ENCODE data around the gene TMEM272.

Gene TMEM272

DNA sequence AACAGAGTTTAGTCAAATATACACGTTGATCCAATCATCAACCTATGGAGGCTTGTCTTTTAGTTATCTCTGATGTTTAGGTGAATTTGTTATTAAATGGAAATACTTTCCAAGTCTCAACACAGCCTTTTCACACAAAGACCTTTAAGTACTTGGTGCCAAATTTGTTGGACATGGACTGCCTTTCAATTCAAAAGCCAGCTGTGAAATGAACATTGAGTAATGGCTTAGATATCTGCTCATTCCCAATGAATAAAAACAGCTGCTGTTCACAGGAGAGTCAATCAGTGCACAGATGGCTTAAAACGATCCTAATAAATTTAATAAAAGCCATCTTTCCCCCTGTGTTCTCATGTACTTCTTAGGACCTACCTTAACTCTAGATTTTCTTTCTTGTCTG, 21.1 kb downstream of the TMEM272 start:
- TF ChIP-seq, protein P1, sequence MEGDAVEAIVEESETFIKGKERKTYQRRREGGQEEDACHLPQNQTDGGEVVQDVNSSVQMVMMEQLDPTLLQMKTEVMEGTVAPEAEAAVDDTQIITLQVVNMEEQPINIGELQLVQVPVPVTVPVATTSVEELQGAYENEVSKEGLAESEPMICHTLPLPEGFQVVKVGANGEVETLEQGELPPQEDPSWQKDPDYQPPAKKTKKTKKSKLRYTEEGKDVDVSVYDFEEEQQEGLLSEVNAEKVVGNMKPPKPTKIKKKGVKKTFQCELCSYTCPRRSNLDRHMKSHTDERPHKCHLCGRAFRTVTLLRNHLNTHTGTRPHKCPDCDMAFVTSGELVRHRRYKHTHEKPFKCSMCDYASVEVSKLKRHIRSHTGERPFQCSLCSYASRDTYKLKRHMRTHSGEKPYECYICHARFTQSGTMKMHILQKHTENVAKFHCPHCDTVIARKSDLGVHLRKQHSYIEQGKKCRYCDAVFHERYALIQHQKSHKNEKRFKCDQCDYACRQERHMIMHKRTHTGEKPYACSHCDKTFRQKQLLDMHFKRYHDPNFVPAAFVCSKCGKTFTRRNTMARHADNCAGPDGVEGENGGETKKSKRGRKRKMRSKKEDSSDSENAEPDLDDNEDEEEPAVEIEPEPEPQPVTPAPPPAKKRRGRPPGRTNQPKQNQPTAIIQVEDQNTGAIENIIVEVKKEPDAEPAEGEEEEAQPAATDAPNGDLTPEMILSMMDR (IDR thresholded peaks at IDR 0.05; ENCODE audit: extremely low read depth, missing control alignments): no peak
- DNase-seq (ENCODE audit: low spot score): no peak

DNA sequence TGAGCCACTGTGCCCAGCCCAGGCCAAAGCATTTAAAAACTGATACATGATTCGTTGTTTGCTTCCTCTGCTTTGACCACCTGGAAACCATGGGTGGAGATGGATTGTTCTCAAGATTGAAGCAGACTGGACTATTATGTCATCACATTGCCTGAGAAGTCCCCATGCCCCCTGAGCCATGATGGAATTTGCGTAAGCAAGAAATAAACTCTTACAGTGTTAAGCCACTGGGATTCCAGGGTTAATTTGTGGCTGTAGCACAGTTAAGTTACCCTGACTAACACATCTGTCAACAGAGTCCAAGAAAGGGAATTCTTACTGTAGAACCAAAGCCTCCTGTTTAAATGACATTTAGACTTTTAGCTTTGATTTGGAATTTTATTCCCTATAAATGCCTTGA, 21.6 kb downstream of the TMEM272 start:
- TF ChIP-seq, protein P1 (IDR thresholded peaks at IDR 0.05; ENCODE audit: extremely low read depth, missing control alignments): no peak
- DNase-seq (ENCODE audit: low spot score): no peak

DNA sequence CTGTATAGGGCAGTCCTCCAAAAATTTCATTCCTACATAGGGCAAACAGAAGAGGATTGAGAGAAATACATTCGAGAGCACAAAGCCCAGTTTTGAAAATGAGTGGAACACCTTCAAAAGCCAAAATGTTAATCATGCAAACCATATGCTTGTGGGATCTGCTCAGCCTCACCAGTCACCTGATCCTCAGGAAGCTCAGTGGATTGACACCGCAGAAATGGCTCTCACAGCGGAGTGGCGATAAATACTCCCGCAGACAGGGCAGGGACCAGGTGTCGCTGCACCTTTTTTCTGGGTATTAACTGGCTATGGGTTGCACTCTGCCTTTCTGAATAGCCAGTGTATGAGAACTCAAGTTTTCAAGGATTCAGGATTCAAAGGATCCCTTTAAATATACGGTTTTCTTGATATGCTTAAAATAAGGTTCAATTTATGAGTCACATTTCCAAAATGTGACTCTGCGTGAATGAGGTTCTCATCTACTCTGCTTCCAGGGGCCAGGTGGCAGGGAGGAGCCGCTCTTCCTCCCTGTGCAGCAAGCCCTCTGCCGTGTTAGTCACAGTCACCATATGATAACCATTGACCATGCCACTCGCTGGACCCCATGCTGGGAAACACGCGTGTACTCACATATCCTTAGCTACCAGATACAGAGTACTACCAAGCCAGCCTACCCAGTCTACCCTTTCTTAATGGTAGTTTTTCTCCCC, 22.7 kb downstream of the TMEM272 start:
- DNase-seq (ENCODE audit: low spot score): no peak
- TF ChIP-seq, protein P1 (IDR thresholded peaks at IDR 0.05; ENCODE audit: extremely low read depth, missing control alignments): no peak

DNA sequence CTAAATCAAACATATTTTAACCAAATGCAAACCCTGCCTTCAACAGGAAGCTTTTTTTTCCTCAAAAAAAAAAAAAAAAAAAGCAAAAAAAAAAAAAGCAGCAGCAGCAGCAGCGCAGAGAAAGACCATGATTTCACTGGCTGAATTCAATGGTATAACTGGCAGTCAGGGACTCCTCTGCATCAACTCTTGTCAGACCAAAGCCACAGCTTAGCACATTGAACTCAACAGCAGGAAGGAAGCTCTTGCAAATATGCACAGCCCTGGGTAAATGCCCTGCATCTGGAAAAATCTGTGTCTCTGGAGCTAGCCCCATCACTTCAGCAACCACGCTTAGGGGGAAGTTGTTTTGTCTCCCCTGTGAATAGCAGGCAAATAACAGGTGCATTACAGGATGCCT, 23.4 kb downstream of the TMEM272 start:
- no peak for DNase-seq (ENCODE audit: low spot score)
- TF ChIP-seq, protein P1 (IDR thresholded peaks at IDR 0.05; ENCODE audit: extremely low read depth, missing control alignments): no peak

DNA sequence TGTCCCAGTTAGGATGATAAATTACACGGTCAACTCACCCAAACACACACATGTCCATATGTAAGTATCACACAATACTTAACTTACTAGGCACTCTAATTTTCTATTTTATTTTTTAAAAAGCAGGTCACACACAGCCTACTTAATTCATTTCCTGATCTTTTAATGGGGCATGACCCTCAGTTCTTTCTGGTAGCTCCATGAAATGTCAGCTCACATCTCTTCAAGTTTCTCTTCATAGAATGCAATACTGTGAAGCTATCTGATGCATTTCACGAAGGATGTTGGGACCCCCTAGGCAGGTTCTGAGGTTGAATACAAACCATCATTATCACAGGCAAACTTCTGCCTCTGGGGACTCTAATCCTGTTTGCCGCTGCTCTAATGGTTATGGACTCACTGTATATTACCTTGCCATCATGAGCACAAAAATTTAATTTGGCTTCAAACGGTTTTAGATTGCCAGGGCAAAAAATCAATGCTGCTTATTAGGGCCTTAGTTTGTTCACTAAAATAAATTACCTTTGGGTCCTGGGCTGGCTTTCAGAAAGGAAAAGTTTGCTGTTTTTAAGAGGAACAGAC, 24.9 kb downstream of the TMEM272 start:
- TF ChIP-seq, protein P1 (IDR thresholded peaks at IDR 0.05; ENCODE audit: extremely low read depth, missing control alignments): no peak
- DNase-seq (ENCODE audit: low spot score): no peak

DNA sequence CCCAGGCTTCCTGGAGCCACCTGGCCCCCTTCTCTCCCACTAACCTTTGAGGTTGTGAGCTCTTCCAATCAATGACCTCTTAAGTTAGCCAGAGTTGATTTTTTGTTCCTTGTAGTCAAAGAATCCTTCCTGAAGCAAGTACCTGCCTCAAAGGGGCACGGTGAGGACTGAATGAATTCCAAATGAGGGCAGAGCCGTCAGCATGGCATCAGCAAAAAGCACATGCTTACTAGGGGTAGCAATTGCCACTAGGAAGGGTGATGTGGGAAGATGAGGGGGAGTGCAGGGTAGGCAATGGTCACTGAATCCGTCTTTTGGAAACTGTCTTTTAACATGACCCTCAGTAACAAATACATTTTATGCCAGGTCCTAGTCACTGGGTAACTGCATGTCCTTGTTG, 25.4 kb downstream of the TMEM272 start:
- DNase-seq (ENCODE audit: low spot score): no peak
- TF ChIP-seq, protein P1 (IDR thresholded peaks at IDR 0.05; ENCODE audit: extremely low read depth, missing control alignments): no peak

DNA sequence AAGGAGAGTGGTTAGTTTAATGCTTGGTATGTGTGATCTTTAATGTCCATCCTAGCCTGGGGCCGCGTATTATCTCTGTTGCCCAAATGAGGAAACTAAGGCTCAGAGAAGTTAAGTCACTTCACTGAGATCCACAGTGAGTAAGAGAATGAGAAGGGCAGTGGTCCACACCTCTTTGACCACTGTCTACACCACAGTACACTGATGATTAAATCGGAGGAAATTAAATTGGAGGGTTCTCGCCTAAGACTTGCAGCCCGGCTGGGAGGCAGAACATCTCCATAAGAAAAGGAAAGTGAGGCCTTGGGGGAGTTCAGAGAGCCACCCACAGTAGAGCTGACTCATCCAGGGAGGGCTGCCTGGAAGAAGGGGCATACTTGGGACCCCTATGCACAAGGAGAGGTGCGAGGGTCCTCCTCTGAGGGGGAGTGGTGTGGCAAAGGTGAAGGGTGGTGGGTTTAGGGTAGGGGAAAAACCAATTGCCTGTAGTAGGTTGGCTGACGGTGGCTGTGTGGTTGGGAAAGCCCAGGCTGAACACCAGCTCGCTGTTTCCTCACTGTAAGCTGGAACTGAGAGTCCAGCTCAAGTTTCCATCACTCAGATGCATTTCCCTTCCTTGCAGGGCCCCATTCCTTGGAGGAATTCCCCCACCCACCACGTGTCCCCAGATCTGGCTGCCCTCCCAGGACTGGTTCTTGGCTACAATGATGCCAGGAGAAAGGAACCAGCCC, 26.0 kb downstream of the TMEM272 start:
- DNase-seq (ENCODE audit: low spot score): no peak
- TF ChIP-seq, protein P1 (IDR thresholded peaks at IDR 0.05; ENCODE audit: extremely low read depth, missing control alignments): no peak
